K562 (cell line): ENCODE data around the gene ARMC12. TPM values are rescaled to one million over a fixed set of nuclear protein-coding genes. Genes with fewer than 3 reads are reported as not detected.

Experiments
- BHLHE40 ChIP-seq: IDR thresholded peaks from 2 replicates; pipeline ENCODE4 v1.6.1; 2011; ENCODE audit warnings: low read length, improper control_type of control experiment
- C11orf30 ChIP-seq: fragments of 450-650 bp; IDR thresholded peaks from 2 replicates; pipeline ENCODE4 v1.6.1; 2016; ENCODE audit warnings: low read depth, mild to moderate bottlenecking
- CREB5 ChIP-seq: fragments of 250-450 bp; sonication (Bioruptor Pico); IDR thresholded peaks from 2 replicates; pipeline ENCODE4 v1.5.0; 2020; ENCODE audit warnings: mild to moderate bottlenecking
- FOXA1 ChIP-seq: fragments of 450-650 bp; IDR thresholded peaks from 2 replicates; pipeline ENCODE4 v1.6.1; 2016; ENCODE audit warnings: mild to moderate bottlenecking, borderline replicate concordance
- FOXJ3 ChIP-seq: sonication (generic); formaldehyde crosslinking; IDR thresholded peaks from 2 replicates; pipeline ENCODE4 v1.4.0; 2020; ENCODE audit warnings: mild to moderate bottlenecking, missing genetic modification reagents
- HBP1 ChIP-seq: fragments of 450-650 bp; formaldehyde crosslinking; IDR thresholded peaks from 2 replicates; pipeline ENCODE4 v1.4.0; 2022; ENCODE audit warnings: missing genetic modification characterization
- HMBOX1 ChIP-seq: sonication (generic); IDR thresholded peaks from 2 replicates; pipeline ENCODE4 v1.6.1; 2016
- HNRNPH1 ChIP-seq: fragments of 200-400 bp; formaldehyde crosslinking; optimal IDR thresholded peaks from 2 replicates; pipeline ENCODE3; 2017; ENCODE audit warnings: low read depth, mild to moderate bottlenecking, low read length, moderate library complexity
- LARP7 ChIP-seq: fragments of 450-650 bp; IDR thresholded peaks from 2 replicates; pipeline ENCODE4 v1.6.1; 2016
- MEIS2 ChIP-seq: fragments of 450-650 bp; IDR thresholded peaks from 2 replicates; pipeline ENCODE4 v1.6.1; 2014; ENCODE audit warnings: mild to moderate bottlenecking; ENCODE audit not compliant: partially characterized antibody
- PHF20 ChIP-seq: fragments of 450-650 bp; IDR thresholded peaks from 2 replicates; pipeline ENCODE4 v1.6.1; 2018; ENCODE audit not compliant: partially characterized antibody
- POLR2H ChIP-seq: IDR thresholded peaks from 2 replicates; pipeline ENCODE4 v1.6.1; 2016; ENCODE audit warnings: missing genetic modification characterization, low read depth, mild to moderate bottlenecking, control low read depth, missing compliant biosample characterization, moderate library complexity
- PRMT5 ChIP-seq: sonication (generic); formaldehyde crosslinking; IDR thresholded peaks from 2 replicates; pipeline ENCODE4 v1.5.0; 2020; ENCODE audit warnings: missing genetic modification reagents
- RCOR1 ChIP-seq, 2 experiments: IDR thresholded peaks; 2 replicates each; pipeline ENCODE4 v1.6.1; 2012; ENCODE audit warnings: low read depth in 2 of 2, low read length in 2 of 2, borderline replicate concordance in 1 of 2, improper control_type of control experiment in 1 of 2
- SMC3 ChIP-seq: conservative IDR thresholded peaks from 2 replicates; pipeline ENCODE4 v1.6.1; 2011; ENCODE audit warnings: low read depth, low read length, improper control_type of control experiment; ENCODE audit not compliant: insufficient read depth
- SRSF9 ChIP-seq: fragments of 200-400 bp; formaldehyde crosslinking; IDR thresholded peaks from 2 replicates; pipeline ENCODE4 v1.6.1; 2017; ENCODE audit warnings: low read depth, low read length, borderline replicate concordance
- SUPT5H ChIP-seq: fragments of 450-650 bp; IDR thresholded peaks from 2 replicates; pipeline ENCODE4 v1.6.1; 2016
- USF1 ChIP-seq: sonication (generic); formaldehyde crosslinking; IDR thresholded peaks from 2 replicates; pipeline ENCODE4 v1.9.0; 2022; ENCODE audit warnings: mild to moderate bottlenecking, missing genetic modification reagents
- ZNF277 ChIP-seq: fragments of 250-450 bp; sonication (Bioruptor Pico); IDR thresholded peaks from 2 replicates; pipeline ENCODE4 v1.8.0; 2022; ENCODE audit warnings: inconsistent platforms, mild to moderate bottlenecking, moderate library complexity, borderline replicate concordance
- ZNF354B ChIP-seq: fragments of 250-450 bp; sonication (Bioruptor Pico); IDR thresholded peaks from 2 replicates; pipeline ENCODE4 v1.4.0; 2020
- ZNF561 ChIP-seq: fragments of 450-650 bp; formaldehyde crosslinking; conservative IDR thresholded peaks from 2 replicates; pipeline ENCODE4 v1.4.0; 2020; ENCODE audit warnings: mild to moderate bottlenecking, moderate library complexity
- ZNF696 ChIP-seq: fragments of 250-450 bp; sonication (Bioruptor Pico); conservative IDR thresholded peaks from 2 replicates; pipeline ENCODE4 v1.4.0; 2020; ENCODE audit warnings: mild to moderate bottlenecking, moderate library complexity
- polyA plus RNA-seq, 8 experiments: library from polyadenylated mRNA; depleted of rRNA in 4 of 8; stranded (reverse) in 5 of 8; unstranded in 3 of 8; fragments of >200 nt; fragmentation: Nextera tagmentation in 2 of 8; fragmentation: Illumina TruSeq in 1 of 8; extraction: Ambion mirVana in 2 of 8; extraction: Trizol in 1 of 8; gene quantifications; 2 replicates each; pipeline versions ENCODE4 v1.2.1 to v1.2.3, GENCODE V29; 2011 to 2014; ENCODE audit warnings: inconsistent platforms in 1 of 8, missing spikeins in 1 of 8
- total RNA-seq, 7 experiments: library from RNA; depleted of rRNA in 6 of 7; stranded (reverse); fragments of >200 nt in 6 of 7; fragmentation: Illumina TruSeq in 2 of 7; extraction: Trizol in 2 of 7; gene quantifications; 2 replicates each; pipeline versions ENCODE4 v1.2.1 to v1.2.3, GENCODE V29; 2011 to 2021; ENCODE audit warnings: low replicate concordance in 1 of 7

ARMC12 gene
- total and polyA plus RNA-seq, 9 of the 15 experiments (the other 6 are each of a cell fraction or from before 2014, with no cell fraction given): 0.09 to 0.58 (median 0.31) TPM; not detected in 3

GRCh38 chr6:35727935-35728682, 8.7 kb upstream of the ARMC12 start (continued):
- no peak for TF ChIP-seq ZNF277 (CRISPR knock-in tag)
- no peak for TF ChIP-seq HNRNPH1
- no peak for TF ChIP-seq FOXJ3 (CRISPR knock-in tag)
- no peak for TF ChIP-seq ZNF696 (CRISPR knock-in tag)
- TF ChIP-seq POLR2H: no peak
- no peak for TF ChIP-seq PHF20
- TF ChIP-seq PRMT5 (CRISPR knock-in tag): no peak
- TF ChIP-seq RCOR1 (IDR thresholded peaks at IDR 0.05; ENCODE audit: borderline replicate concordance in 1 of 2, low read depth in 2 of 2, low read length in 2 of 2): peak; percentile 45 to 73; a peak in 2 of 4 replicates
- no peak for TF ChIP-seq MEIS2
- TF ChIP-seq CREB5 (CRISPR knock-in tag): no peak
- peak; percentile 92 for TF ChIP-seq C11orf30
- TF ChIP-seq HBP1 (CRISPR knock-in tag): peak; percentile 28; the same call in 1 of the 2 replicates
- TF ChIP-seq ZNF561 (CRISPR knock-in tag): no peak
- no peak for TF ChIP-seq FOXA1
- TF ChIP-seq HMBOX1: peak; percentile 58; the same call in 1 of the 2 replicates
- peak; percentile 94 for TF ChIP-seq BHLHE40
- no peak for TF ChIP-seq ZNF354B (CRISPR knock-in tag)
- TF ChIP-seq SUPT5H: peak; percentile 68
- no peak for TF ChIP-seq SRSF9
- peak; percentile 85 for TF ChIP-seq USF1
- peak; percentile 21; the same call in 1 of the 2 replicates for TF ChIP-seq SMC3
- TF ChIP-seq LARP7: peak; percentile 88; the same call in 1 of the 2 replicates
